ENCODE measurements around the gene UNCX.
"Not testable (repeated sequence)": the region's sequence is repeated elsewhere in the genome, so short reads cannot be mapped to it uniquely, and the experiment has no call there.

Gene UNCX

GRCh38 chr7:1210321-1210978, 22.2 kb upstream of the UNCX start:
- H3K4me3 ChIP-seq (replicated peaks; ENCODE audit: low read depth, low read length) = no peak overlapping the region
- no peak for TF ChIP-seq CTCF (IDR thresholded peaks at IDR 0.05; ENCODE audit: low read length, missing control alignments)
- no peak for DNase-seq (ENCODE audit: low read depth)

- no peak for DNase-seq (ENCODE audit: low read depth)
- TF ChIP-seq CTCF (IDR thresholded peaks at IDR 0.05; ENCODE audit: low read length, missing control alignments) = no peak
- H3K4me3 ChIP-seq (replicated peaks; ENCODE audit: low read depth, low read length) = no peak overlapping the region
Observed at GRCh38 chr7:1210979-1211608, 21.6 kb upstream of the UNCX start.

- H3K4me3 ChIP-seq (replicated peaks; ENCODE audit: low read depth, low read length) = no peak overlapping the region
- no peak for DNase-seq (ENCODE audit: low read depth)
- no peak for TF ChIP-seq CTCF (IDR thresholded peaks at IDR 0.05; ENCODE audit: low read length, missing control alignments)
Observed at GRCh38 chr7:1211611-1212010, 21.1 kb upstream of the UNCX start.

- DNase-seq (ENCODE audit: low read depth); H3K4me3 ChIP-seq (replicated peaks; ENCODE audit: low read depth, low read length): not testable (repeated sequence)
Observed at GRCh38 chr7:1212025-1212424, 20.6 kb upstream of the UNCX start.

- no peak for TF ChIP-seq CTCF (IDR thresholded peaks at IDR 0.05; ENCODE audit: low read length, missing control alignments)
- no peak overlapping the region for H3K4me3 ChIP-seq (replicated peaks; ENCODE audit: low read depth, low read length)
- no peak for DNase-seq (ENCODE audit: low read depth)
Observed at GRCh38 chr7:1214516-1214915, 18.2 kb upstream of the UNCX start.

- no peak overlapping the region for H3K4me3 ChIP-seq (replicated peaks; ENCODE audit: low read depth, low read length)
- no peak for TF ChIP-seq CTCF (IDR thresholded peaks at IDR 0.05; ENCODE audit: low read length, missing control alignments)
- no peak for DNase-seq (ENCODE audit: low read depth)
Observed at GRCh38 chr7:1218541-1219165, 14.0 kb upstream of the UNCX start.

- H3K4me3 ChIP-seq (replicated peaks; ENCODE audit: low read depth, low read length) = no peak overlapping the region
- TF ChIP-seq CTCF (IDR thresholded peaks at IDR 0.05; ENCODE audit: low read length, missing control alignments) = no peak
- DNase-seq (ENCODE audit: low read depth) = no peak
Observed at GRCh38 chr7:1219498-1219897, 13.2 kb upstream of the UNCX start.
